Tibial nerve (tissue), 4 donors: Measurements from ENCODE around the gene PTPN2.

Experiments used
- EP300 ChIP-seq, 2 donors: sonication (generic); formaldehyde crosslinking; IDR thresholded peaks; one replicate each; pipeline ENCODE4 v1.6.1; 2017; ENCODE audit warnings: antibody characterized with exemption in 2 of 2, mild to moderate bottlenecking in 1 of 2
- TF ChIP-seq, protein P1 (sequence below), 5 experiments: fragments of 200-600 bp in 3 of 5; fragments of 450-650 bp in 2 of 5; sonication (generic) in 3 of 5; IDR thresholded peaks; one replicate each; pipeline ENCODE4 v1.5.1; 2016 to 2019; ENCODE audit warnings: antibody characterized with exemption in 5 of 5, mild to moderate bottlenecking in 3 of 5, moderate library complexity in 2 of 5

DNA sequence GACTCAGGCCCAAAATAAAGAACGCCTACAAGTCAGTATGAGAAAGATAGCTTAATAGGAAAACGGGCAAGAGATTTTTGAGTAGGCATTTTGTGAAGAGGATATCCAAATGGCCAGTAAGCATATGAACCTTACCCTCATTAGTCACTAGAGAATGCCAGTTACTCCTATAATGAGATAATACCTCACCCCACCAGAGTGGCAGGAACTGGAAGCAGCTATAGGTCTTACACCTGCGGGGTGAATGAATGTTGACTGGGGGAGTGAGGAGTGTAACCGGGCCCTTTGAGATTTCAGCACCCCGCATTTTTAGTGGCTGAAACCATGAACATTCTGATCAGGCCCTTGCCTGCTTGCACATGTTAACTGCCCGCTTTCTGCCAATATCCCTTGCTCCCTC lies 7.5 kb upstream of the PTPN2 start:
- TF ChIP-seq, protein P1, sequence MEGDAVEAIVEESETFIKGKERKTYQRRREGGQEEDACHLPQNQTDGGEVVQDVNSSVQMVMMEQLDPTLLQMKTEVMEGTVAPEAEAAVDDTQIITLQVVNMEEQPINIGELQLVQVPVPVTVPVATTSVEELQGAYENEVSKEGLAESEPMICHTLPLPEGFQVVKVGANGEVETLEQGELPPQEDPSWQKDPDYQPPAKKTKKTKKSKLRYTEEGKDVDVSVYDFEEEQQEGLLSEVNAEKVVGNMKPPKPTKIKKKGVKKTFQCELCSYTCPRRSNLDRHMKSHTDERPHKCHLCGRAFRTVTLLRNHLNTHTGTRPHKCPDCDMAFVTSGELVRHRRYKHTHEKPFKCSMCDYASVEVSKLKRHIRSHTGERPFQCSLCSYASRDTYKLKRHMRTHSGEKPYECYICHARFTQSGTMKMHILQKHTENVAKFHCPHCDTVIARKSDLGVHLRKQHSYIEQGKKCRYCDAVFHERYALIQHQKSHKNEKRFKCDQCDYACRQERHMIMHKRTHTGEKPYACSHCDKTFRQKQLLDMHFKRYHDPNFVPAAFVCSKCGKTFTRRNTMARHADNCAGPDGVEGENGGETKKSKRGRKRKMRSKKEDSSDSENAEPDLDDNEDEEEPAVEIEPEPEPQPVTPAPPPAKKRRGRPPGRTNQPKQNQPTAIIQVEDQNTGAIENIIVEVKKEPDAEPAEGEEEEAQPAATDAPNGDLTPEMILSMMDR (IDR thresholded peaks at IDR 0.05): no peak
- no peak for TF ChIP-seq EP300 (IDR thresholded peaks at IDR 0.05)
